ENCODE measurements around the gene ESPN. TPM values are rescaled to one million over a fixed set of nuclear protein-coding genes. Genes with fewer than 3 reads are reported as not detected.

Gene ESPN
- total RNA-seq, 2 donors from 2014 or later, result 74.3 to 98.0 TPM

- H3K36me3 ChIP-seq, result no peaks in the 10 kb centered on the region
- peaks cover 28% of the 10 kb centered on the region for H3K27me3 ChIP-seq
- DNase-seq, result no peak
- no peak overlapping the region for H3K4me3 ChIP-seq
- H3K9ac ChIP-seq (ENCODE audit: low read depth in 2 of 2, low read length in 2 of 2), result no peak overlapping the region
- H3K4me1 ChIP-seq, result peaks cover 28% of the 10 kb centered on the region
- H3K27ac ChIP-seq, result no peak overlapping the region
- H3K9me3 ChIP-seq, result no peaks in the 10 kb centered on the region
- intact Hi-C loops (cut with DNase I), result no loop called here
- TF ChIP-seq CTCF (IDR thresholded peaks at IDR 0.05), result no peak
Observed at GRCh38 chr1:6416906-6417305, 7.7 kb upstream of the ESPN start.

GRCh38 chr1:6417961-6418667 is 6.5 kb upstream of the ESPN start:
- Histone ChIP-seq H3K9ac (ENCODE audit: low read depth in 2 of 2, low read length in 2 of 2) (peak overlapping the region in 1 of 2 donors; percentile 28), H3K4me3 (no peak overlapping the region)
- intact Hi-C loops (cut with DNase I), result no loop called here

GRCh38 chr1:6418668-6419396 is 5.7 kb upstream of the ESPN start:
- peak overlapping the region in 1 of 2 donors; percentile 55 for H3K9ac ChIP-seq (ENCODE audit: low read depth in 2 of 2, low read length in 2 of 2)
- H3K36me3 ChIP-seq, result no peaks in the 10 kb centered on the region
- peaks cover 28% of the 10 kb centered on the region for H3K4me1 ChIP-seq
- peak overlapping the region; percentile 50 for H3K4me3 ChIP-seq
- DNase-seq, result no peak
- intact Hi-C loops (cut with DNase I), result no loop called here
- peak overlapping the region; percentile 12 for H3K27ac ChIP-seq
- peaks cover 32% of the 10 kb centered on the region for H3K27me3 ChIP-seq
- no peak for TF ChIP-seq CTCF (IDR thresholded peaks at IDR 0.05)
- H3K9me3 ChIP-seq, result no peaks in the 10 kb centered on the region

More at GRCh38 chr1:6417961-6418667, 6.5 kb upstream of the ESPN start:
- Histone ChIP-seq H3K27ac (no peak overlapping the region), H3K9me3 (no peaks in the 10 kb centered on the region), H3K27me3 (peaks cover 28% of the 10 kb centered on the region), H3K36me3 (no peaks in the 10 kb centered on the region), H3K4me1 (peaks cover 28% of the 10 kb centered on the region)
- DNase-seq, result peak; percentile 72
- no peak for TF ChIP-seq CTCF (IDR thresholded peaks at IDR 0.05)

GRCh38 chr1:6419397-6419803 is 5.2 kb upstream of the ESPN start:
- H3K27ac ChIP-seq, result peak overlapping the region; percentile 12
- no peak for TF ChIP-seq CTCF (IDR thresholded peaks at IDR 0.05)
- no peak for DNase-seq
- peak overlapping the region; percentile 50 for H3K4me3 ChIP-seq
- H3K9ac ChIP-seq (ENCODE audit: low read depth in 2 of 2, low read length in 2 of 2), result peak overlapping the region; percentile 29 to 55
- H3K4me1 ChIP-seq, result peaks cover 28% of the 10 kb centered on the region
- no peaks in the 10 kb centered on the region for H3K36me3 ChIP-seq
- intact Hi-C loops (cut with DNase I), result no loop called here
- peaks cover 37% of the 10 kb centered on the region for H3K27me3 ChIP-seq
- H3K9me3 ChIP-seq, result no peaks in the 10 kb centered on the region

- H3K4me3 ChIP-seq, result peak within 1 kb of the TSS; percentile 50
- intact Hi-C loops (cut with DNase I), result no loop called here
Observed at GRCh38 chr1:6419804-6420453, 4.6 kb upstream of the ESPN start, which contains the start of gene HES2. HES2 (minus strand) TSS chr1:6419919; CDS start chr1:6419820, 99 bp downstream.

More at GRCh38 chr1:6419804-6420453, 4.6 kb upstream of the ESPN start, which contains the start of gene HES2:
- no peak for TF ChIP-seq CTCF (IDR thresholded peaks at IDR 0.05)
- Histone ChIP-seq H3K27me3 (peaks cover 41% of the 10 kb centered on the region), H3K27ac (peak within 1 kb of the TSS; percentile 37), H3K9ac (ENCODE audit: low read depth in 2 of 2, low read length in 2 of 2) (peak within 1 kb of the TSS; percentile 67 to 76), H3K9me3 (no peaks in the 10 kb centered on the region), H3K4me1 (peaks cover 28% of the 10 kb centered on the region), H3K36me3 (no peaks in the 10 kb centered on the region)
- peak; percentile 82 for DNase-seq

Data from colonic mucosa (tissue), 4 donors.